C4-2B (cell line): ENCODE data around the gene TNIP1.

ENCODE experiments used
- ZFX ChIP-seq: fragments of 450-650 bp; IDR thresholded peaks from 2 replicates; pipeline ENCODE4 v1.6.1; 2017
- TF ChIP-seq, protein P1 (sequence below): fragments of 450-650 bp; conservative IDR thresholded peaks from 2 replicates; pipeline ENCODE4 v1.5.1; 2017; ENCODE audit warnings: mild to moderate bottlenecking

DNA sequence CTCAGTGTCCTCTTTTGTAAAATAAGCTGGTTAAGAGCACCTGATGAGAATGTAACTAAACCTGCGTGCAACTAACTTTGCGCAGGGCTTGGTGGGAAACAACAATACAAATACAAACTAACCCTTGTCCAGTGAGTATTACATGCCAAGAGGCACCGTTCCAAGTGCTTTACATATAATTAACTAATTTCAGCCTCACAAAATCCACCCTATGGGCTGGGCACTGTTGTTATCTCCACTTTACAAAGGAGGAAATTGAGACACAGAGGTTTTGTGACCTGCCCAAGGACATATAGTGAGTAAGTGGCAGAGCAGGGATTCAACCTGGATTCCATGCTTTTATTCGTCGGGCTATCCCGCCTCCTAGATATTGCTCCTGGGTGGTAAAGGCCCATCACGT is 26.2 kb upstream of the TNIP1 start:
- TF ChIP-seq, protein P1, sequence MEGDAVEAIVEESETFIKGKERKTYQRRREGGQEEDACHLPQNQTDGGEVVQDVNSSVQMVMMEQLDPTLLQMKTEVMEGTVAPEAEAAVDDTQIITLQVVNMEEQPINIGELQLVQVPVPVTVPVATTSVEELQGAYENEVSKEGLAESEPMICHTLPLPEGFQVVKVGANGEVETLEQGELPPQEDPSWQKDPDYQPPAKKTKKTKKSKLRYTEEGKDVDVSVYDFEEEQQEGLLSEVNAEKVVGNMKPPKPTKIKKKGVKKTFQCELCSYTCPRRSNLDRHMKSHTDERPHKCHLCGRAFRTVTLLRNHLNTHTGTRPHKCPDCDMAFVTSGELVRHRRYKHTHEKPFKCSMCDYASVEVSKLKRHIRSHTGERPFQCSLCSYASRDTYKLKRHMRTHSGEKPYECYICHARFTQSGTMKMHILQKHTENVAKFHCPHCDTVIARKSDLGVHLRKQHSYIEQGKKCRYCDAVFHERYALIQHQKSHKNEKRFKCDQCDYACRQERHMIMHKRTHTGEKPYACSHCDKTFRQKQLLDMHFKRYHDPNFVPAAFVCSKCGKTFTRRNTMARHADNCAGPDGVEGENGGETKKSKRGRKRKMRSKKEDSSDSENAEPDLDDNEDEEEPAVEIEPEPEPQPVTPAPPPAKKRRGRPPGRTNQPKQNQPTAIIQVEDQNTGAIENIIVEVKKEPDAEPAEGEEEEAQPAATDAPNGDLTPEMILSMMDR, result no peak
- no peak for TF ChIP-seq ZFX
